Breast epithelium (tissue), 3 donors: Measurements from ENCODE around the gene PPARG.

Source experiments
- POLR2A ChIP-seq: fragments of 450-650 bp; IDR thresholded peaks from one replicate; pipeline ENCODE4 v1.6.1; 2016; ENCODE audit warnings: antibody characterized with exemption, mild to moderate bottlenecking, moderate library complexity
- POLR2AphosphoS5 ChIP-seq, 3 donors: sonication (generic); formaldehyde crosslinking; IDR thresholded peaks; one replicate each; pipeline ENCODE4 v1.6.1; 2017; ENCODE audit warnings: antibody characterized with exemption in 3 of 3
- TF ChIP-seq, protein P1 (sequence below), 3 donors: fragments of 450-650 bp; IDR thresholded peaks; one replicate each; pipeline ENCODE4 v1.5.1; 2016 to 2017; ENCODE audit warnings: antibody characterized with exemption in 3 of 3, mild to moderate bottlenecking in 3 of 3, moderate library complexity in 3 of 3

DNA sequence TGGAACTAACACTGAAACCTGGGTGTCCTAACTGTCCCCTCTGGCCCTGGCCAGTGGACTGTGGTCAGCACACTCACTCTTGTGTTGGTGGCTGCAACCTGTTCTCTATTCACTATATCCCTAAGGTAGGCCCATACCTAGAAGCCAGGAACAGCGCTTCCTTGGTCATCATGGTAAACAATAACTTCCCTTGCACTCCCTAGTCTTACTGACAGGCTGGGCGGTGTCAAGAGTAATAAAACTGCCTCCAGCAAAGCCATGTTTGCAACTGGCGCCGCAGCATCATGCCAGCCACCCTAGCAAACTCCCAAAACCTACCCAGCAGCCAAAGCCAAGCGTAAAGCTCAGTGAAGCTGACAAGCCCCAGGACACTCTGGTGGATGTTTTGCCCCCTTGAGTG, 132.3 kb downstream of the PPARG start:
- no peak for TF ChIP-seq POLR2A
- TF ChIP-seq, protein P1, sequence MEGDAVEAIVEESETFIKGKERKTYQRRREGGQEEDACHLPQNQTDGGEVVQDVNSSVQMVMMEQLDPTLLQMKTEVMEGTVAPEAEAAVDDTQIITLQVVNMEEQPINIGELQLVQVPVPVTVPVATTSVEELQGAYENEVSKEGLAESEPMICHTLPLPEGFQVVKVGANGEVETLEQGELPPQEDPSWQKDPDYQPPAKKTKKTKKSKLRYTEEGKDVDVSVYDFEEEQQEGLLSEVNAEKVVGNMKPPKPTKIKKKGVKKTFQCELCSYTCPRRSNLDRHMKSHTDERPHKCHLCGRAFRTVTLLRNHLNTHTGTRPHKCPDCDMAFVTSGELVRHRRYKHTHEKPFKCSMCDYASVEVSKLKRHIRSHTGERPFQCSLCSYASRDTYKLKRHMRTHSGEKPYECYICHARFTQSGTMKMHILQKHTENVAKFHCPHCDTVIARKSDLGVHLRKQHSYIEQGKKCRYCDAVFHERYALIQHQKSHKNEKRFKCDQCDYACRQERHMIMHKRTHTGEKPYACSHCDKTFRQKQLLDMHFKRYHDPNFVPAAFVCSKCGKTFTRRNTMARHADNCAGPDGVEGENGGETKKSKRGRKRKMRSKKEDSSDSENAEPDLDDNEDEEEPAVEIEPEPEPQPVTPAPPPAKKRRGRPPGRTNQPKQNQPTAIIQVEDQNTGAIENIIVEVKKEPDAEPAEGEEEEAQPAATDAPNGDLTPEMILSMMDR (IDR thresholded peaks at IDR 0.05), result no peak
- TF ChIP-seq POLR2AphosphoS5 (IDR thresholded peaks at IDR 0.05), result no peak
